Progenitor cell of endocrine pancreas (in vitro differentiated cells): ENCODE results near the gene EIF3K. TPM values are rescaled to one million over a fixed set of nuclear protein-coding genes. Genes with fewer than 3 reads are reported as not detected.

Experiments
- DNase-seq: peaks from one replicate; pipeline ENCODE4 v3.0.0; 2021; ENCODE audit warnings: low spot score; ENCODE audit not compliant: unreplicated experiment
- H3K27ac Mint-ChIP-seq: 2 replicates; pipeline ENCODE4 v1.8.0; 2021; ENCODE audit warnings: mild to moderate bottlenecking, moderate library complexity, mixed read lengths
- H3K27me3 Mint-ChIP-seq: 2 replicates; pipeline ENCODE4 v1.8.0; 2021; ENCODE audit warnings: mixed read lengths
- H3K36me3 Mint-ChIP-seq: 2 replicates; pipeline ENCODE4 v1.8.0; 2022; ENCODE audit warnings: mixed read lengths; ENCODE audit not compliant: insufficient read depth
- H3K4me1 Mint-ChIP-seq: 2 replicates; pipeline ENCODE4 v1.8.0; 2021; ENCODE audit warnings: low read depth, mixed read lengths
- H3K4me3 Mint-ChIP-seq: 2 replicates; pipeline ENCODE4 v1.8.0; 2021; ENCODE audit warnings: low read depth, mild to moderate bottlenecking, moderate library complexity, mixed read lengths
- H3K9me3 Mint-ChIP-seq: 2 replicates; pipeline ENCODE4 v1.8.0; 2021; ENCODE audit warnings: low read depth, mixed read lengths
- CTCF ChIP-seq: fragments of 200-600 bp; sonication (generic); IDR thresholded peaks from one replicate; pipeline ENCODE4 v1.5.0; 2021; ENCODE audit warnings: antibody characterized with exemption, mild to moderate bottlenecking; ENCODE audit not compliant: unreplicated experiment
- total RNA-seq: library from RNA; stranded (reverse); gene quantifications from 2 replicates; pipeline ENCODE4 v1.2.1, GENCODE V29; 2021

EIF3K gene
- total RNA-seq, 1 donor from 2014 or later = 193 TPM

- TF ChIP-seq CTCF = no peak
- H3K27ac Mint-ChIP-seq = no peak overlapping the region
- H3K27me3 Mint-ChIP-seq = no peaks in the 10 kb centered on the region
- H3K36me3 Mint-ChIP-seq = peaks cover 1% of the 10 kb centered on the region
- no peaks in the 10 kb centered on the region for H3K9me3 Mint-ChIP-seq
- H3K4me1 Mint-ChIP-seq = peaks cover 12% of the 10 kb centered on the region
- no peak overlapping the region for H3K4me3 Mint-ChIP-seq
- no peak for DNase-seq
These were observed 21.4 kb downstream of the EIF3K start for GRCh38 chr19:38640368-38640767.

GRCh38 chr19:38642176-38642575 is 23.2 kb downstream of the EIF3K start:
- no peak overlapping the region for H3K27ac Mint-ChIP-seq
- no peaks in the 10 kb centered on the region for H3K36me3 Mint-ChIP-seq
- DNase-seq = no peak
- no peaks in the 10 kb centered on the region for H3K9me3 Mint-ChIP-seq
- no peak overlapping the region for H3K4me3 Mint-ChIP-seq
- no peak for TF ChIP-seq CTCF
- H3K4me1 Mint-ChIP-seq = peaks cover 4% of the 10 kb centered on the region
- no peaks in the 10 kb centered on the region for H3K27me3 Mint-ChIP-seq

GRCh38 chr19:38644719-38645118 is 25.7 kb downstream of the EIF3K start:
- TF ChIP-seq CTCF = no peak
- peak overlapping the region; percentile 37 for H3K27ac Mint-ChIP-seq
- peaks cover 14% of the 10 kb centered on the region for H3K4me1 Mint-ChIP-seq
- no peak overlapping the region for H3K4me3 Mint-ChIP-seq
- DNase-seq = no peak
- no peaks in the 10 kb centered on the region for H3K36me3 Mint-ChIP-seq
- H3K9me3 Mint-ChIP-seq = no peaks in the 10 kb centered on the region
- H3K27me3 Mint-ChIP-seq = no peaks in the 10 kb centered on the region

- TF ChIP-seq CTCF = no peak
- peaks cover 38% of the 10 kb centered on the region for H3K4me1 Mint-ChIP-seq
- peak within 1 kb of the TSS; percentile 99 for H3K4me3 Mint-ChIP-seq
- no peaks in the 10 kb centered on the region for H3K9me3 Mint-ChIP-seq
- DNase-seq = peak; percentile 100
- H3K27ac Mint-ChIP-seq = peak within 1 kb of the TSS; percentile 96
- no peaks in the 10 kb centered on the region for H3K27me3 Mint-ChIP-seq
- H3K36me3 Mint-ChIP-seq = no peaks in the 10 kb centered on the region
These were observed 28.5 kb downstream of the EIF3K start, which contains the start of gene ACTN4 for GRCh38 chr19:38647368-38647965. ACTN4 (plus strand) TSS chr19:38647649; CDS start chr19:38647746, 97 bp downstream.

- Mint-ChIP-seq H3K36me3 (no peaks in the 10 kb centered on the region), H3K9me3 (no peaks in the 10 kb centered on the region), H3K27ac (peak overlapping the region; percentile 96), H3K4me1 (peaks cover 45% of the 10 kb centered on the region), H3K4me3 (peak overlapping the region; percentile 99), H3K27me3 (no peaks in the 10 kb centered on the region)
- no peak for TF ChIP-seq CTCF
- no peak for DNase-seq
These were observed 29.2 kb downstream of the EIF3K start for GRCh38 chr19:38647966-38648768.
